G401 (cell line): ENCODE measurements around the gene AAMDC. TPM values are rescaled to one million over a fixed set of nuclear protein-coding genes. Genes with fewer than 3 reads are reported as not detected.

Experiments used
- DNase-seq: peaks from one replicate; pipeline ENCODE4 v3.0.0-alpha.2; 2015; ENCODE audit warnings: low spot score
- in situ Hi-C: cut with HindIII; loops from 2 replicates; pipeline ENCODE4 v1.10.0; 2016; ENCODE audit warnings: low sequenced_read_pairs, mixed read lengths
- total RNA-seq: library from RNA; depleted of rRNA; stranded (reverse); fragments of >200 nt; shearing (Covaris generic); gene quantifications from 2 replicates; pipeline ENCODE4 v1.2.3, GENCODE V29; 2014; rRNA removed

Gene AAMDC
- total RNA-seq: 7.9 and 15.7 TPM in 2 replicates

- in situ Hi-C loops: no loop called here
These were observed at the start of gene AAMDC, which contains the start of gene RSF1 for GRCh38 chr11:77820565-77821348. TSS of gene AAMDC (plus strand) at chr11:77821144. CDS start at chr11:77842497, 21,353 bp downstream. TSS of gene RSF1 (minus strand) at chr11:77820722. CDS start at chr11:77820714, 8 bp downstream.

DNA sequence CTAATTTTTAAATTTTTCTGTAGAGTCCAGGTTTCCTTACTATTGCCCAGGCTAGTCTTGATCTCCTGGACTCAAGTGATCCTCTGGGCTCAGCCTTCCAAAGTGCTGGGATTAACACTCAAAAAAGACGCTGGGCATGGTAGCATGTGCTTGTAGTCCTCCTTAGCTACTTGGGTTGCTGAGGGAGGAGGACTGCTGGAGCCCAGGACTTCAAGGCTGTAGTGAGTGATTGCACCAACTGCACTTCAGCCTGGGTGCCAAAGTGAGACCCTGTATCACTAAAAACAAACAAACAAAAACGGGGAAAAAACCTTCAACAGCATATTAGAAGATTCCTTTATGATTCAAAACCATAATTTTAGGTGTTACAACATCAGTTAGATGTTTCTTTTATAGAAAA is 45.0 kb upstream of the AAMDC start:
- no peak for DNase-seq
- in situ Hi-C loops: no loop called here

More at GRCh38 chr11:77820565-77821348, at the start of gene AAMDC, which contains the start of gene RSF1:
- peak; percentile 99 for DNase-seq

GRCh38 chr11:77776455-77776854 is 44.5 kb upstream of the AAMDC start:
- DNase-seq: no peak
- in situ Hi-C loops: no loop called here

GRCh38 chr11:77778118-77778517 is 42.8 kb upstream of the AAMDC start:
- in situ Hi-C loops: no loop called here
- no peak for DNase-seq

GRCh38 chr11:77778549-77778948 is 42.4 kb upstream of the AAMDC start:
- in situ Hi-C loops: no loop called here
- DNase-seq: no peak

DNA sequence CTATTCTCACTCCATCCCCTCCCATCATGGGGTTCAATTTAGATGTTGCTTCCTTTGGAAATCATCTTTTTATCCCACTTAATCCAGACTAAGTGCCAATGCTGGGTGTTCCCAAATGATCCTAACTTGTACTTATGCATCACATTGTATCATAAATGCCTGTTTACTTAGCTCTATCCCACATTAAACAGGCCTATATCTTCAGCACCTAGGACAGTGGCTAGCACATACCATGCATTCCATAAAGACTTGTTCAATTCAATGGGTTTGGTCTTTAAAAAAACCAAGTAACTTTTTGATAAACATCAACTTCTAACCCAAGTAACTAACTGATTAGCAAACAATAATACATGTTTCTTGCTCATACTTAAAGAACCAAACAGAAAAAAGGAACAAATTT is 41.0 kb upstream of the AAMDC start:
- in situ Hi-C loops: no loop called here
- DNase-seq: no peak

- in situ Hi-C loops: no loop called here
- no peak for DNase-seq
These were observed 37.9 kb upstream of the AAMDC start for GRCh38 chr11:77783025-77783424.

DNA sequence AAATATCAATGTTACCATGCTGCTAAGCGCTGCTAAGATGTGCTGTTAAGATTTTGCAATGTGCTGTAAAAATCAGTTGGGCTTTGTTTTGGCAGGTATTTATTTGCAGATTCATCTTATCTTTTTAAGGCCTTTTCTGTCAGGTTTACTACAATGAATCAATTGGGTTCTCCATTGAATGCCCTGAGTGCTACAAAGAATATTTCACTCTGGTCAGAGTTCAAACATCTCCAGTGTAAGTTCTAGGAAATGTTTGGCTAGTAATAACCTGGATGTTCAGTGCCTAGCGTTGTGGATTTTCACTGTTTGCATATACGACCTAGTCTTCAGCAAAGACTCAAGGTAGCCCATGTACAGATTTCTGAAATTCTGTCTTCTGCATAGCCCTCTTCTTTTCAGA is 36.4 kb upstream of the AAMDC start:
- in situ Hi-C loops: no loop called here
- DNase-seq: no peak

GRCh38 chr11:77789061-77789730 is 31.7 kb upstream of the AAMDC start:
- no peak for DNase-seq
- in situ Hi-C loops: no loop called here

GRCh38 chr11:77789731-77790476 is 31.0 kb upstream of the AAMDC start:
- in situ Hi-C loops: no loop called here
- DNase-seq: no peak

DNA sequence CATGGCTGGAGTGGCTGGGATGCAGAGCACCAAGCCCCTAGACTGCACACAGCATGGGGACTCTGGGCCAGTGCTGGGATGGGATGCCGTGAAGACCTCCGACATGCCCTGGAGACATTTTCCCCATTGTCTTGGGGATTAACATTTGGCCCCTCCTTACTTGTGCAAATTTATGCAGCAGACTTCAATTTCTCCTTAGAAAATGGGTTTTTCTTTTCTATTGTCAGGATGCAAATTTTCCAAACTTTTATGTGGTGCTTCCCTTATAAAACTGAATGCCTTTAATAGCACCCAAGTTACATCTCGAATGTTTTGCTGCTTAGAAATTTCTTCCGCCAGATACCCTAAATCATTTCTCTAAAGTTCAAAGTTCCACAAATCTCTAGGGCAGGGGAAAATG is 29.6 kb upstream of the AAMDC start:
- in situ Hi-C loops: no loop called here
- DNase-seq: no peak

DNA sequence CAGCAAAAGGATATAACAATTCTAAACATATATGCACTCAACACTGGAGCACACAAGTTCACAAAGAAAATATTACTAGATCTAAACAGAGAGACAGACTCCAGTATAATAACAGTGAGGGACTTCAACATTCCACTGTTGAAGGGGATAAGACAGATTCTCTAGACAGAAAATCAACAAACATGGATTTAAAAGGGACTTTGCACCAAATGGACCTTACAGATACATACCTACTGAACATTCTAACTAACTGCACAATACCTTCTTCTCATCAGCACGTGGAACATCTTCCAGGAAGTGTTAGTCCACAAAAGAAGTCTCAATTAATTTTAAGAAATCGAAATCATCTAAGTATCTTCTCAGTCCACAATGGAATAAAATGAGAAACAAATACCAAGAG is 27.0 kb upstream of the AAMDC start:
- in situ Hi-C loops: no loop called here
- DNase-seq: no peak

GRCh38 chr11:77799338-77799737 is 21.6 kb upstream of the AAMDC start:
- in situ Hi-C loops: no loop called here

GRCh38 chr11:77800449-77800848 is 20.5 kb upstream of the AAMDC start:
- in situ Hi-C loops: no loop called here

More at GRCh38 chr11:77799338-77799737, 21.6 kb upstream of the AAMDC start:
- DNase-seq: no peak

DNA sequence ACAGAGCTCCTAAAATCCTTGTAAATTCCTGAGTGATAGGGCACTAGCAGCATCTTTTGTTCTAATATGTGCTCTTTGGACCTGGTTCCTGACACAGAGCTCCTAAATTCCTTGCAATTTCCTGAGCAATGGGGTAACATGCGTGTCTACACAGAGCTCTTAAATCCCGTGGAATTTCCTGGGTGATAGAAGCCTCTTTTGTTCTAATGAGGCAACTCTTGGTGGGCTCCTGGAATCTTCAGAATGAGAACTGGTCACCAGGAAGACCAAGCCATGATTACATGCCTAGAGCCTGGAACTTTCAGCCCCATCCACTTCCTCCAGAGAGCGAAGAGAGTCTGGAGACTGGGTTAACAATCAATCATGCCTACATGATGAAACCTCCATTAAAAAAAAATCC is 19.5 kb upstream of the AAMDC start:
- no peak for DNase-seq
- in situ Hi-C loops: no loop called here

More at GRCh38 chr11:77800449-77800848, 20.5 kb upstream of the AAMDC start:
- DNase-seq: no peak

GRCh38 chr11:77806415-77806814 is 14.5 kb upstream of the AAMDC start:
- in situ Hi-C loops: no loop called here
- no peak for DNase-seq

GRCh38 chr11:77806993-77807392 is 14.0 kb upstream of the AAMDC start:
- in situ Hi-C loops: no loop called here
- DNase-seq: no peak

DNA sequence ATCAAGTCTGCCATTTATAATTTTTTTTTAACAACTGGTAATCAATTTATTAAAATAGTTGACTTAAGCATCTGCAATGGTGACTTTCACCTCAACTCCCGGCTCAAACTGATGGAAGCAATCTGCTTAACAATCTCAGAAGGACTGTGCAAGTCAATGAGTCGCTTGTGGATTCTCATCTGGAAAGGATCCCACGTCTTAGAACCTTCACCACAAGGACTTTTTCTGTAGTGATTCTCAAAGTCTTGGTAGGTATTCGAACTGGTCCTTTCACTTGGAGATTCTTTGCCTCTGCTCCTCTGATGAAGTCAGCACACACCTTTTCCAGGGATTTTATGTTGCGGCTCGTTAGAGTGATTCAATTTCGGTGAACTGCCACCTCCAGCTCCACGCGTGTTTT is 7.7 kb upstream of the AAMDC start:
- in situ Hi-C loops: no loop called here
- no peak for DNase-seq

GRCh38 chr11:77814848-77815247 is 6.1 kb upstream of the AAMDC start:
- in situ Hi-C loops: no loop called here
- no peak for DNase-seq

GRCh38 chr11:77815459-77815858 is 5.5 kb upstream of the AAMDC start:
- DNase-seq: no peak
- in situ Hi-C loops: no loop called here
